ENCODE measurements around the gene CLDN9.
A peak's percentile ranks its signal among the peaks of the same experiment; 100 is the strongest.

CLDN9 gene

DNA sequence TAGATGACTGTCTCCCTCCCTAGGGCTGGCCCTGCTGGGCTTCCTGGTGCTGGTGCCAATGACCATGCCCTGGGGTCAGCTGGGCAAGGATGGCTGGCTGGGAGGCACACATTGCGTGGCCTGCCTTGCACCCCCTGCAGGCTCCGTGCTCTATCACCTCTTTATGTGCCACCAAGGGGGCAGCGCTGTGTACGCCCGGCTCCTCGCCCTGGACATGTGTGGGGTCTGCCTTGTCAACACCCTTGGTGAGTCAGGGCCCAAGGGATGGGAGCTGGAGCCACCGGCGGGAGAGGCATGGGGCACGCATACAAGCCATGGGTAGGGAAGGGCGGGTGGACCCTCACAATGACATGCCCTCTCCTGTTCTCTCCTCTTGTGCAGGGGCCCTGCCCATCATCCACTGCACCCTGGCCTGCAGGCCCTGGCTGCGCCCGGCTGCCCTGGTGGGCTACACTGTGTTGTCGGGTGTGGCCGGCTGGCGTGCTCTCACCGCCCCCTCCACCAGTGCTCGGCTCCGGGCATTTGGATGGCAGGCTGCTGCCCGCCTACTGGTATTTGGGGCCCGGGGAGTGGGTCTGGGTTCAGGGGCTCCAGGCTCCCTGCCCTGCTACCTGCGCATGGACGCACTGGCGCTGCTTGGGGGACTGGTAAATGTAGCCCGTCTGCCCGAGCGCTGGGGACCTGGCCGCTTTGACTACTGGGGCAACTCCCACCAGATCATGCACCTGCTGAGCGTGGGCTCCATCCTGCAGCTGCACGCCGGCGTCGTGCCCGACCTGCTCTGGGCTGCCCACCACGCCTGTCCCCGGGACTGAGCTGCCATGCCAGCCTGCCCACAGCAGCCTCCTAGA, 41.4 kb upstream of the CLDN9 start:
- no peaks in the 10 kb centered on the region for H3K9me3 Mint-ChIP-seq
- H3K4me3 Mint-ChIP-seq, result peak overlapping the region; percentile 67
- H3K27ac Mint-ChIP-seq, result peak overlapping the region; percentile 52
- peaks cover 4% of the 10 kb centered on the region for H3K36me3 Mint-ChIP-seq (ENCODE audit: low read depth)
- peaks cover 13% of the 10 kb centered on the region for H3K27me3 Mint-ChIP-seq (ENCODE audit: low read depth)
- H3K4me1 Mint-ChIP-seq (ENCODE audit: low read depth), result peaks cover 19% of the 10 kb centered on the region

GRCh38 chr16:2971985-2972784, 40.5 kb upstream of the CLDN9 start:
- Mint-ChIP-seq H3K9me3 (no peaks in the 10 kb centered on the region), H3K27me3 (ENCODE audit: low read depth) (peaks cover 13% of the 10 kb centered on the region), H3K4me1 (ENCODE audit: low read depth) (peaks cover 19% of the 10 kb centered on the region), H3K27ac (no peak overlapping the region), H3K36me3 (ENCODE audit: low read depth) (peaks cover 4% of the 10 kb centered on the region), H3K4me3 (peak overlapping the region; percentile 58)

DNA sequence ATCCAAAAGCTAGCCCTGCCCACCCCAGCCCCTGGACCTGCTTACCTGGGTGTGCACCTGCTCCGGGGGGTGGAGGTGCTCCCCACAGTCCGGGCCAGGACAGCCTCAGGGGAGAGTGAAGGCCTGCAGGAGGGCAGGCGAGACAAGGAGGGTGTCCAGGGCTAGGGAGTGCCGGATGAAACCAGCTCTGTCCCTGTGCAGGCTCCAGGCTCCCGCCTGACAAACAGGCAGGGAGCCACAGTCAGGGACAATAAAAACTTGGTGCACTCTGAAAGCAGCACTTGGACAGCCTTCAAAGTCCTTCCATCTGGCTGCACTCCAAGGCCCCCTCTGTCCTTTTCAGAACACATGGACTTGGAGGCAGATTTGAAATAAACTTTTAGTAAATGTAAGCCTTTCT, 39.6 kb upstream of the CLDN9 start:
- H3K4me1 Mint-ChIP-seq (ENCODE audit: low read depth), result peaks cover 21% of the 10 kb centered on the region
- no peak overlapping the region for H3K4me3 Mint-ChIP-seq
- peaks cover 4% of the 10 kb centered on the region for H3K36me3 Mint-ChIP-seq (ENCODE audit: low read depth)
- no peaks in the 10 kb centered on the region for H3K9me3 Mint-ChIP-seq
- H3K27ac Mint-ChIP-seq, result no peak overlapping the region
- H3K27me3 Mint-ChIP-seq (ENCODE audit: low read depth), result peaks cover 7% of the 10 kb centered on the region

GRCh38 chr16:2973605-2974318, 39.0 kb upstream of the CLDN9 start:
- H3K36me3 Mint-ChIP-seq (ENCODE audit: low read depth), result peaks cover 4% of the 10 kb centered on the region
- peaks cover 16% of the 10 kb centered on the region for H3K4me1 Mint-ChIP-seq (ENCODE audit: low read depth)
- no peak overlapping the region for H3K27ac Mint-ChIP-seq
- no peaks in the 10 kb centered on the region for H3K9me3 Mint-ChIP-seq
- no peak overlapping the region for H3K4me3 Mint-ChIP-seq
- peaks cover under 1% of the 10 kb centered on the region for H3K27me3 Mint-ChIP-seq (ENCODE audit: low read depth)

GRCh38 chr16:2974319-2975056, 38.2 kb upstream of the CLDN9 start:
- no peaks in the 10 kb centered on the region for H3K9me3 Mint-ChIP-seq
- no peaks in the 10 kb centered on the region for H3K27me3 Mint-ChIP-seq (ENCODE audit: low read depth)
- peaks cover 4% of the 10 kb centered on the region for H3K36me3 Mint-ChIP-seq (ENCODE audit: low read depth)
- no peak overlapping the region for H3K4me3 Mint-ChIP-seq
- H3K4me1 Mint-ChIP-seq (ENCODE audit: low read depth), result peaks cover 14% of the 10 kb centered on the region
- H3K27ac Mint-ChIP-seq, result no peak overlapping the region

DNA sequence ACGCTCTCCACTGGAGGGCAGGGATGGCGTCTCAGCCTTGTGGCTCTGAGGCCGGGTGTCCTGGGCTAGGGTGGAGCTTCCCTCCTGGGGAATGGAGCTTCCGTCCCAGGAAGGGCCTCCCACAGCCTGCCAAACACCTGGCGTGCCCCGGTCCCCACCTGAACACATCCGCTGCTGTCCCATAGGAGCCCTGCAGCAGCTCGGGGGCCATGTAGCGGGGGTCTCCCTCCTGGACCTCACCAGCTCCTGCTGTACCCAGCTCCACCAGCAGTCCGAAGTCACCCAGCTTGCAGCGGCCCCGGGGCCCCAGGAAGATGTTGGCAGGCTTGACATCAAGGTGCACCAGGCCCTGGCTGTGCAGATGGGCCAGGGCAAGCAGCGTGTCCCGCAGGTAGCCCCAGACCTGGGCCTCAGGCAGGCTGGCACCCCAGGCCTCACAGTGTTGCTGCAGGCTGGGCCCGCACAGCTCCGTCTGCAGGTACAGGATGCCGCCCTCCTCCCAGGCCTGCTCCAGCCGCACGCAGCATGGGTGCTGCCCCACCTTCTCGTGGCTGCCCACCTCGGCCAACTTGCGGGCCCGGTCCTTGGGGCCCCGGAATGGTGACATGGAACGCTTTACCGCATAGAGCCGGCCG, 37.4 kb upstream of the CLDN9 start:
- no peak overlapping the region for H3K27ac Mint-ChIP-seq
- peaks cover 4% of the 10 kb centered on the region for H3K36me3 Mint-ChIP-seq (ENCODE audit: low read depth)
- H3K4me3 Mint-ChIP-seq, result no peak overlapping the region
- H3K9me3 Mint-ChIP-seq, result no peaks in the 10 kb centered on the region
- H3K27me3 Mint-ChIP-seq (ENCODE audit: low read depth), result no peaks in the 10 kb centered on the region
- H3K4me1 Mint-ChIP-seq (ENCODE audit: low read depth), result peaks cover 14% of the 10 kb centered on the region

GRCh38 chr16:2976201-2976600, 36.5 kb upstream of the CLDN9 start:
- Mint-ChIP-seq H3K9me3 (no peaks in the 10 kb centered on the region), H3K4me1 (ENCODE audit: low read depth) (peaks cover 8% of the 10 kb centered on the region), H3K4me3 (no peak overlapping the region), H3K27me3 (ENCODE audit: low read depth) (no peaks in the 10 kb centered on the region), H3K27ac (no peak overlapping the region), H3K36me3 (ENCODE audit: low read depth) (peaks cover 4% of the 10 kb centered on the region)

DNA sequence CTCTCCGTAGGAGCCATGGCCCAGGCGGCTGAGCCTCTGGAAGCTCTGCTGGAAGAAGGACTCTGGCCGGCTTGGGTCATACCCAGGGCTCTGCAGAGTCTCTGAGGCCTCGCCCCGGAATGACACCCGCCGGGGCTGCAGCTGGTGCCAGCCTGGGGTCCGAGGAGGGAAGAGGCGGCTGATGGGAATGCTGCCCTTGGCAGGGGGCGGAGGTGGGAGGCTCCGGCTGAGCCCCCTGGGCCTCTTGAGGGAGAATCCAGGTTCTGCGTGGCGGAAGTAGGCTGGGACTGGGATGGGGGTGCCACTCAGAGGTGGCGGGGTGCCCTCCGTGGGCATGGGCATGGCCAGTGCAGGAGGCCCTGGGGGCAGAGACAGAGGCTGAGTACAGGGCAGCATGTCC, 36.0 kb upstream of the CLDN9 start:
- Mint-ChIP-seq H3K27ac (no peak overlapping the region), H3K4me3 (no peak overlapping the region), H3K4me1 (ENCODE audit: low read depth) (peaks cover 9% of the 10 kb centered on the region), H3K9me3 (no peaks in the 10 kb centered on the region), H3K36me3 (ENCODE audit: low read depth) (peaks cover 4% of the 10 kb centered on the region), H3K27me3 (ENCODE audit: low read depth) (no peaks in the 10 kb centered on the region)

GRCh38 chr16:2977440-2977839, 35.3 kb upstream of the CLDN9 start:
- Mint-ChIP-seq H3K27me3 (ENCODE audit: low read depth) (peaks cover 3% of the 10 kb centered on the region), H3K36me3 (ENCODE audit: low read depth) (peaks cover 1% of the 10 kb centered on the region), H3K9me3 (no peaks in the 10 kb centered on the region), H3K27ac (no peak overlapping the region), H3K4me1 (ENCODE audit: low read depth) (peaks cover 9% of the 10 kb centered on the region), H3K4me3 (no peak overlapping the region)

DNA sequence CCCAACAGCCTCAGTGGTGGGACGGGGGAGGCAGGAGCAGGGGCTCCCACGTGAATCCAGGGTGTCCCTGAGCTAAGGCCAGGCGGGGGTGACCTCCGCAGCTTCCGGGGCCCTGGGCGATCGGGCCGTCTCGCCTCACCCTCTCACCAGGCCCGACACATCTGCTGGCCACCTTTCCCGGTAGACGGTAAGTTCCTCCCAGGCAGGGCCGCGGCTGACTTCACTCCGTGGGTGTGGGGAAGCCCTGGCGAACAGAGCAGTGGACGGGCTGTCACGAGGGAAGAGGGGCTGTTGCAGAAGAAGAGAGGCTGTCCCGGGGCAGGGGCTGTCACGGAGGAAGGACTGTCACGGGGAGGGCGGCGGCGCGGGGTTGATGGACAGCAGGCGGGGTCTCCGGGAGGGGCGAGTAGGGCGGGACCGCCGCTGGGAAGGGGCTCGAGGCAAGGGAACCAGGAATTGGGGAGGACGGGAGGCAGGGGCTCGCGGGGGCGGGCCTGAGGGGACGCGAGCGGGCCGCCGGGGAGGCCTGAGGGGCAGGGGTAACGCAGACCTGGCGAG, 33.0 kb upstream of the CLDN9 start:
- peak overlapping the region; percentile 91 for H3K4me3 Mint-ChIP-seq
- peaks cover 12% of the 10 kb centered on the region for H3K4me1 Mint-ChIP-seq (ENCODE audit: low read depth)
- peak overlapping the region; percentile 79 for H3K27ac Mint-ChIP-seq
- no peaks in the 10 kb centered on the region for H3K9me3 Mint-ChIP-seq
- H3K36me3 Mint-ChIP-seq (ENCODE audit: low read depth), result peaks cover 1% of the 10 kb centered on the region
- H3K27me3 Mint-ChIP-seq (ENCODE audit: low read depth), result peaks cover 7% of the 10 kb centered on the region

DNA sequence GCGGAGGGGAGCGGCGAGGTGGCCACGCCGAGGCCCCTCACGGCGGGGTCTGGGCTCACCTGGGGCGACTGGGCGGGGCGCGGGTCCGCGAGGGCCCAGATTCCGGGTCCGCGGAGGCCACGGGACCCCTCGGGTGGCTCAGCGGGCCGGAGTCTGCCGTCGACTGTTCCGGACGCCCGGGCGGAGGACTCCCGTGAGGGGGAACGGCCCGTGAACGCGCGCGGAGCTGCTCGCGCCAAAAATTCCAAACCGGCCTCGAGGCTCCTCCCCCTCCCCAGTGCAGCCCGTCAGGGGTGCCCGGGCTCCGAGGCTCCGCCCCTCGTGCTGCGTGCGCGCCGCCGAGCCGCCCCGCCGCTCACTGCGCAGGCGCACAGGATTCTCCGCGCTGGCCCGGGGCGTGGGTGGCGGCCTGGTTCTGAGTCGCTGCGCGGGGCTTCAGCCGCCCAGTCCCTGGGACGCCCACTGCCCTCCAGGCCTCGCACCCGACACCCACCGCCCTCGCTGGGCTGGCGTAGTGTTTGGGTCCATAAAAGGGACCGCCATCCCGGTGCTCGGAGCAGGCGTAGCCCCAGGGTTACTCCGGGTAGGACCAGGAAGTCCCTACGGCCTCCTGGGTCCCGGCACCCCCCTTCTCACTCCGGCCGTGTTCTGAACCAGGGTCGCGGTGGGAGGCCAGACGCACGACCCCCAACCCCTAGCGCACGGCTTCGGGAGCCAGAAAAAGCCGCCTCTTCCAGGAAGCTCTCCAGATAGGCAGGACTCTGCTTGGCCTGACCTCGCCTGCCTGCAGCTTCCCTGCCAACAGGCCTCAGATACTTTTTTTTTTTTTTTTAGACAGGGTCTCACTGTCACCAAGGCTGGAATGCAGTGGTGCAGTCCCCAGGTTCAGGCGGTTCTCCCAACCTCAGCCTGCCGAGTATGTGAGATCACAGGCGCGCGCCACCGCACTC, 32.2 kb upstream of the CLDN9 start, which contains the start of gene PKMYT1:
Gene PKMYT1 (minus strand): TSS at position 220 of the 950 bp plus-strand sequence. CDS start 789 bp downstream, outside the sequence.
- peaks cover 12% of the 10 kb centered on the region for H3K4me1 Mint-ChIP-seq (ENCODE audit: low read depth)
- H3K27me3 Mint-ChIP-seq (ENCODE audit: low read depth), result peaks cover 7% of the 10 kb centered on the region
- H3K36me3 Mint-ChIP-seq (ENCODE audit: low read depth), result peaks cover 1% of the 10 kb centered on the region
- H3K9me3 Mint-ChIP-seq, result no peaks in the 10 kb centered on the region
- peak within 1 kb of the TSS; percentile 91 for H3K4me3 Mint-ChIP-seq
- H3K27ac Mint-ChIP-seq, result peak within 1 kb of the TSS; percentile 83

DNA sequence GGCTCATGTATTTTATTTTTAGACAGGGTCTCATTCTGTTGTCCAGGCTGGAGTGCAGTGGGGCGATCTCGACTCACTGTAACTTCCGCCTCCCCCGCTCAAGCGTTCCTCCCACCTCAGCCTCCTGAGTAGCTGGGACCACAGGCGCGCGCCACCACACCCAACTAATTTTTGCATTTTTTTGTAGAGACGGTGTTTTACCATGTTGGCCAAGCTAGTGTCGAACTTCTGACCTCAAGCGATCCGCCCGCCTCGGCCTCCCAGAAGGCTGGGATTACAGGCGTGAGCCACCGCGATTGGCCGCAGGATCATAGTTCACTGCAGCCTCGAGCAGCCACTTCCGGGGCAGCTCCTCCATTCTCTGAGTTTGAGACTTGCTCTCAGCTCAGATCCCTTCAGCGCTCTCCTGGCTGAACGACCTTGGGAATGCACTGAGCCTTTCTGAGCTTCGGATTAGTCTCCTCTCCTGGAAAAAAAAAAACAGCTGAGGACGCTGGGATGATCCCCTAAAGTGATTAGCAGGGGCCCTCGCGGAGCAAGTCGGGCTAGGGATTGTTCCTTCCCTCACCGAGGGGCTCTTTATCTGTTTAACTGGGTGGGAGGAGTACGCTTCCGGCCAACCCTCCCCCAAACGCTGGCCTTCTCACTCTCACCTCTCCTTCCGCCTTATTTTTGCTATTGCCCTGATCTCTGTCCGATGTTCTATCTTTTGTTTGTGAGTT, 31.4 kb upstream of the CLDN9 start:
- H3K27me3 Mint-ChIP-seq (ENCODE audit: low read depth), result peaks cover 7% of the 10 kb centered on the region
- peaks cover 1% of the 10 kb centered on the region for H3K36me3 Mint-ChIP-seq (ENCODE audit: low read depth)
- no peaks in the 10 kb centered on the region for H3K9me3 Mint-ChIP-seq
- H3K27ac Mint-ChIP-seq, result peak overlapping the region; percentile 83
- peak overlapping the region; percentile 84 for H3K4me3 Mint-ChIP-seq
- H3K4me1 Mint-ChIP-seq (ENCODE audit: low read depth), result peaks cover 12% of the 10 kb centered on the region
